ENCODE measurements around the gene VIP.

VIP gene

GRCh38 chr6:152783217-152783878, 32.8 kb downstream of the VIP start:
- DNase-seq = no peak

DNA sequence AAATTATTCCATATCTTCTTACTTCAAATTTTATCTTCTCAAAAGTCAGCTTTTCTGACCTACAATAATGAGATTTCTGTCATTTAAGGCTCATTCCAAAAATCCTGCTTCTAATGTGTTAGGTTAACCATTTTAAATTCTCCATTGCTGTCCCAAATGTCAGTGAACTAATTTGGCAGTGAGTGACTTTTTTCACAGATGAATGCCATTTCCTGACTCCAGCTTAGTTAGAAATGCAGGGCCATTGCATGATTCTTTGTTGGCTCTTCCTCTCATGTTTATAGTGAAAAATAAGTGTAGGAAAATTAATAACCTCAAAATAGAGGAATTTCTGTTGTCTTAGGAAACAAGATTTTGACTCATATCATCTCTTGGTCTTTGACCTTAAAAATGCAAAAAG, 44.1 kb downstream of the VIP start:
- DNase-seq = no peak

GRCh38 chr6:152804150-152804549, 53.6 kb downstream of the VIP start:
- no peak for DNase-seq

Data from NCI-H524 treated with DMSO at 0.1 percent for 48 hours (cell line).